ENCODE measurements around the gene EME2.

Gene EME2

GRCh38 chr16:1820946-1821290, 48.3 kb downstream of the EME2 start:
- no peak for DNase-seq

GRCh38 chr16:1821861-1822611, 49.4 kb downstream of the EME2 start:
- DNase-seq, result no peak

DNA sequence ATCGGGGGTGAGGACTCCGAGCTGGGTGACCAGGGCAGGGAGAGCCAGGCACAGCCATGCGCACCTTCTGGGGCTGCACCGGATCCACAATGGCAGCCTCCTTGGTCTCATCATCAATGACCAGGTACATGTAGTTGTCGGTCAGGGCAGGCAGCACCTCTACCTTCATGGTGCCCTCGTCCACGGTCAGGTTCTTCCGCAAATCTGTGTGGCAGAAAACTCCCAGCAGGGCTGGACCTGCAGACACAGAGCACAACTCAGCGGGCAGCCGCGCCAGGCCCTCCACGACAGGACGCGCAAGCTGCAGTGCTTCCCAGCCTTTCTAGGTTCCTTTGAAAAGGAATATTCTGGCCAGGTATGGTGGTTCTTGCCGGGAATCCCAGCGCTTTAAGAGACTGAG, 50.2 kb downstream of the EME2 start:
- no peak for DNase-seq

GRCh38 chr16:1823821-1824220, 51.2 kb downstream of the EME2 start:
- no peak for DNase-seq

- no peak for DNase-seq
Measured at GRCh38 chr16:1825381-1825863, 52.8 kb downstream of the EME2 start.

Data from CD4-positive, alpha-beta T cell treated with Interleukin-17A for 1 hour (primary cell).